Activated naive CD4-positive, alpha-beta T cell treated with anti-CD3 and anti-CD28 coated beads for 36 hours (primary cell): Measurements from ENCODE around the gene ZNF423. TPM values are rescaled to one million over a fixed set of nuclear protein-coding genes. Genes with fewer than 3 reads are reported as not detected.

ENCODE experiments used
- CTCF ChIA-PET: fragments of 350-600 bp; sonication (Branson Sonifier 250); formaldehyde crosslinking; loops from one replicate; lab custom pipeline; 2021; ENCODE audit warnings: antibody characterized with exemption; lab: Charles Lee
- DNase-seq: peaks from one replicate; pipeline ENCODE4 v3.0.0-alpha.2; 2020
- H3K27ac Mint-ChIP-seq: one replicate; pipeline ENCODE4 v1.8.0; 2021; ENCODE audit warnings: mild to moderate bottlenecking, mixed read lengths
- H3K27me3 Mint-ChIP-seq: one replicate; pipeline ENCODE4 v1.8.0; 2021; ENCODE audit warnings: low read depth, mixed read lengths
- H3K36me3 Mint-ChIP-seq: one replicate; pipeline ENCODE4 v1.8.0; 2021; ENCODE audit warnings: low read depth, mixed read lengths
- H3K4me1 Mint-ChIP-seq: one replicate; pipeline ENCODE4 v1.8.0; 2021; ENCODE audit warnings: low read depth, mixed read lengths
- H3K4me3 Mint-ChIP-seq: one replicate; pipeline ENCODE4 v1.8.0; 2021; ENCODE audit warnings: mild to moderate bottlenecking, moderate library complexity, mixed read lengths
- H3K9me3 Mint-ChIP-seq: one replicate; pipeline ENCODE4 v1.8.0; 2021; ENCODE audit warnings: mixed read lengths
- intact Hi-C: fragments of 100-400 bp; cut with micrococcal nuclease; formaldehyde crosslinking; loops from one replicate; pipeline ENCODE4 v1.15.1; 2023
- total RNA-seq, 2 experiments: library from RNA; stranded (reverse); gene quantifications; one replicate each; pipeline ENCODE4 v1.2.3, GENCODE V29; 2021

ZNF423 gene
- total RNA-seq, 2 experiments from 2014 or later = 0.05 TPM; not detected in 1

DNA sequence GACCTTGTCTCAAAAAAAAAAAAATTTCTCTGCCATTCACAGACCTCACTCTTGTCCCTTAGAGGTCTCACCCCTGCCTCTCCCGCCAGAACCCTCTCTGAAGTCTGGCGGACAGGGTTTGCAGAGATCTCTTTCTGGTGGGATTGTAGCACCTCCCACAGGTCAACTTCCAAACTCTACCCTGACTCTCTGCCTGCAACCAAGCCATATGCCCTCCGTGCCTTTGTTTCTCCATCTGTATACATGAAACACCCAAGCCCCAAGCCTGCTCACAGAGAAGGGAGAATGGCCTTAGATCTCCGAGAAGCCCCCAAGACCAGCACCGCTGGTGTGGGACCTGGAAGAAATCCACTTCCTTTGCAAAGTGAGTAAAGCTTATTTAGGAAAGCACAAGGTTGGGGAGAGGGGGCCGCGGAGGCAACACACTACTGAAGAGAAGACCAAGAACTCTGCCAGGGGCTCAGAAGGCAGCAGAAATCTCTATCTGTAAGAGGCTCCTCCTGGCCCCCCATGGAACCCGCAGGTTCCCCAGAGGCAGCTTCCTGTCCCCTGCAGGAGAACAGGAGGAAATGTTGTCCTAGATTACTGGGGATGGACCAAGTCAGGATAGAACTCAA is 262.4 kb downstream of the ZNF423 start:
- intact Hi-C loops = loop anchor here (1.0 to 5.0 kb wide), 5 partner anchors 66 to 185 kb away; no protein-coding TSS in a partner anchor
- peaks cover 15% of the 10 kb centered on the region for H3K4me1 Mint-ChIP-seq
- H3K4me3 Mint-ChIP-seq = no peak overlapping the region
- no peak for DNase-seq
- CTCF ChIA-PET = interaction anchor here (0.7 to 2.9 kb wide), 18 partner anchors 10 to 1315 kb away, joined by 3 to 14 read pairs (median 3); no protein-coding TSS in a partner anchor
- no peaks in the 10 kb centered on the region for H3K36me3 Mint-ChIP-seq
- no peaks in the 10 kb centered on the region for H3K27me3 Mint-ChIP-seq
- H3K9me3 Mint-ChIP-seq = no peaks in the 10 kb centered on the region
- no peak overlapping the region for H3K27ac Mint-ChIP-seq

DNA sequence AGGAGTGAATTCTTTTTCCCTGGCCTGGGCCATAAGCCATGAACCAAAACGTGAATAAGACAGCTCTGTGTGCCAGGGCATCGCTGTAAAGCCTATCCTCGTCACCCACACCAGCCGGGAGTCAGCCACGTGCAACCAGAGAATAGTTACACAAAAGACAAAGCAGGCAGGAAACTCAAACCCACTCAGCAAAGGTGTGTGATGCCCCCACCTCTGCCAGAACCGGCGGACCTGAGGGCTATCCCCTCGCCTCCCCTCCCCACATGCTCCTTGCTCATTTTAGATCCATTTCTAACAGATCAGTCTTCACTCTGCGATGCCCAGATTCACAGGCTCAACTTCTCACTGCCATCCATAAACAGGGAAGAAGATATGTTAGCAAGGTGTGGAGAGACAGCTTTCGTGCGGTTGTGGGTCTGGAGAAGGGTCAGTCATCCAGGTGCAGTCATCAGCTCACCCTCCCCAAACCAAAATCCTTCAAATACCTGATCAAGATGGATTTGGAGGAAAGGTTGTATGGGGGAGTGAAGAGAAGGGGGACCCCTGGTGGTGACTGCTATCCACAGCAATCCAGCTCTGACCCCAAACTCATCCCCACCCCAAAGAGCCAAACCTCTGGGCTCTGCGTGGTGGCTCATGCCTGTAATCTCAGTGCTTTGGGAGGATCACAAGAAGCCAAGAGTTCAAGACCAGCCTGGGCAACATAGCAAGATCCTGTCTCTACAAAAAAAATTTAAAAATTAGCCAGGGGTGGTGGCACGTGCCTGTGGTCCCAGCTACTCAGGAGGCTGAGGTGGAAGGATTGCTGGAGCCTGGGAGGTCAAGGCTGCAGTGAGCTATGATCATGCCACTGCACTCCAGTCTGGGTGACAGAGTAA is 263.1 kb downstream of the ZNF423 start:
- Mint-ChIP-seq H3K4me1 (peaks cover 15% of the 10 kb centered on the region), H3K27me3 (no peaks in the 10 kb centered on the region), H3K36me3 (no peaks in the 10 kb centered on the region), H3K9me3 (no peaks in the 10 kb centered on the region), H3K27ac (no peak overlapping the region), H3K4me3 (no peak overlapping the region)
- intact Hi-C loops = loop anchor here (1.0 to 5.0 kb wide), 5 partner anchors 65 to 184 kb away; no protein-coding TSS in a partner anchor
- CTCF ChIA-PET = interaction anchor here (0.6 to 2.9 kb wide), 23 partner anchors 9 to 292 kb away, joined by 3 to 14 read pairs (median 3); no protein-coding TSS in a partner anchor
- DNase-seq = peak; percentile 58

DNA sequence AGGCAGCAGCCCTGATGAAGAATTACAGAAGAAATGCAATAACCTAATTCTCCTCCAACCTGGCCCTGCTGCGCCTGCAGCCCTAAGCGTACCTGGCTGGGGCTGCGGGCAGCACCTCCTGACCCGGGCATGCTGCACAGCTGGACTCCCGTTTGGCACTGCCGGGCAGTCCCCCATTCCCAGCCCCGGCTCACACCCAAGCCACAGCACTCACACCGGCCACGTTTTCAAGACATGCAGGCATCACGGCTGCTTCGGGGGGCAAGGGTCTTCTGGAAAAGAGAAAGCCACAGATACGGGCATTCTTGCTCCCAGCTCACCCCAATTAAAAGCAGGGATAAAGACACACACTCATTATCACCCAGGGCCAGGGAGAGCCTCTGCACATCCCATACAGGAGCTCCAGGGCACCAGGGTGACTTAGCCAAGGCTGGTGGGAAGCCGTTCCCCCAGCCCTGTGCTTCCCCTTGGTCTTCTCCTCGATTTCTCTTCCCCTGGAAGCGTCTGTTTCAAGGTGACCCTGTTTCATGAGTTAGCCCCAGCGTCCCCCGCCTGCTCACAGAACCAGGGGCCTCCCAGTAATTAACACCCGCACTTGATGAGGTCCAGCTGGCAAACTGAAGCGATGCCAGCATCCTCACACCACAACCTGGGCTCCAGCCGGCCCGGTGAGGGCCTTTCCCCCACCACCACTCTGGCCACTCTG is 265.6 kb downstream of the ZNF423 start:
- Mint-ChIP-seq H3K36me3 (no peaks in the 10 kb centered on the region), H3K4me1 (peaks cover 9% of the 10 kb centered on the region), H3K9me3 (no peaks in the 10 kb centered on the region), H3K4me3 (no peak overlapping the region), H3K27ac (no peak overlapping the region), H3K27me3 (no peaks in the 10 kb centered on the region)
- CTCF ChIA-PET = no interaction called here
- no peak for DNase-seq
- intact Hi-C loops = loop anchor here (5.0 kb wide), 2 partner anchors 63 to 78 kb away; no protein-coding TSS in a partner anchor

DNA sequence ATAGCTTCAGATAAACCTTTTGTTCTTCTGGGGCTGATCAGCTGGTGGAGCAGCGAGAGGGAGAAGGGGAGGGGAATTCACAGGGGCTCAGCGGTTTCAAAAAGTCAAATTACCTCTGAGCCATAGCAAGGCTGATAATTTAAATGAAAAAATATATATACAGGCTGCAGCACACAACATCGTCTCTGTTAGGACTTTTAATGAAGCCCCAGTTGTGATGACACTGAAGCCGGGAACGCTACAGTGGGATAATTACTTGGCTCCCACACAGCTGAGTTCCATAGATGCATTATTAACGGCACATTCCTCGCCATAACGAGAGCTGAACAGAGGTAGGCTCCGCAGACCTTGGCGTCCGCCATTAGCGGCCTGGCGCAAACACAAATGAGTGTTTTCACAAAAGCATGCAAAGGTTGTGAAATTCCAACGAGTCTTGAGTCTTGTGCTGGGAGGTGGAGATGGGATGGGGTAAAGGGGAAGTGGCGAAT is 266.3 kb downstream of the ZNF423 start:
- no peak for DNase-seq
- H3K27ac Mint-ChIP-seq = no peak overlapping the region
- intact Hi-C loops = loop anchor here (5.0 kb wide), 2 partner anchors 62 to 77 kb away; no protein-coding TSS in a partner anchor
- no peaks in the 10 kb centered on the region for H3K27me3 Mint-ChIP-seq
- H3K36me3 Mint-ChIP-seq = no peaks in the 10 kb centered on the region
- no peak overlapping the region for H3K4me3 Mint-ChIP-seq
- CTCF ChIA-PET = interaction anchor here (0.8 kb wide), 1 partner anchor 179 kb away, joined by 3 read pairs; no protein-coding TSS in a partner anchor
- peaks cover 9% of the 10 kb centered on the region for H3K4me1 Mint-ChIP-seq
- no peaks in the 10 kb centered on the region for H3K9me3 Mint-ChIP-seq

DNA sequence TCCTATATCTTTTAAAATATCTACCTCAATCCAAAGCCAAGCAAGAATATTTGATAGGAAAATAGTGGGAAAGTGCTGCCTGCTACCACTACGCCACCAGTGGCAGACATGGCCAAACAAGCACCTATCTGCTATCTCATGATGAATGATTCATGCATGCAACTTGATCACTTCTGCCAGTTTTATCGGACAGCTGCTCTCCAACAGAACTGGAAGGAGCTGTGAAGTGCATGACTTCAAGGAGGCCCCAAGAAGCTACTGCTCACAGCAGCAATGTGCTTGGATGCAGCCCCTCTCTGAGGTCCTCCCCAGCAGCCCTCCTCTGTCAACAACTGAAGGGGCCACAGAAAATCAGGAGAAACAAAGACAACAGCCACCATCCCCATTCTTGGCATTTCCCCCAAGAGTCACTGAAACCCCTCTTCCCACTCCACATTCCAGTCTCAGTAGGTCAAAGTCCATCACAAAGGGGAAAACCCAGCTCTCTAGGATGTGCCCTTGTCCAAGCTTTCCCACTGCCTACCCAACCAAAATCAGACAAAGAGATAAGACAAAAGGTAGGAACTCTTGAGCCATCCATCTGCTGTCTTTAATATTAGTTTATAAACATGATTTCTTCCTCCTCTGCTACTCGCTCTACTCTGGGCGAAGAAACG is 267.1 kb downstream of the ZNF423 start:
- Mint-ChIP-seq H3K36me3 (no peaks in the 10 kb centered on the region), H3K27ac (no peak overlapping the region), H3K9me3 (no peaks in the 10 kb centered on the region), H3K4me1 (peaks cover 9% of the 10 kb centered on the region), H3K4me3 (no peak overlapping the region), H3K27me3 (no peaks in the 10 kb centered on the region)
- intact Hi-C loops = no loop called here
- no peak for DNase-seq
- CTCF ChIA-PET = interaction anchor here (0.8 to 1.6 kb wide), 2 partner anchors 178 to 181 kb away, joined by 3 to 4 read pairs; no protein-coding TSS in a partner anchor

DNA sequence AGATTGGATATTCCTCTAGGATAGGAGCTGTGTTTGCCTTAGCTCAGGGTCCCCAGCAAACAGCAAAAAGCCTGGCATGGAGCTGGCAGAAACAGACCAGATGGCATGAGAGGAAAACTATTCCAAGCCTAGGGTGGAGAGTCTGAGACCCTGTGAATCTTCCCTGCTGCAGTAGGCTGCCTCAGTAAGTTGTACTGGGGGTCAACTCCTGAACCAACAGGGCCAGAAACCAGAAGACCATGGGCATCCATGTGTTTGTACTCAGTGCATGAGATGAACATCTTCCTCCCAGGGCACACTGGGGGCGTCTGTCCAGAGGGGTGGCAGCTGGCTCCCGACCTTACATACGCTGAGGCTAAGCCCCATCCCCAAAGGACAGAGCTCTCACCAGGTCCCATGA is 267.9 kb downstream of the ZNF423 start:
- Mint-ChIP-seq H3K4me3 (no peak overlapping the region), H3K36me3 (no peaks in the 10 kb centered on the region), H3K27ac (no peak overlapping the region), H3K4me1 (peaks cover 9% of the 10 kb centered on the region), H3K9me3 (no peaks in the 10 kb centered on the region), H3K27me3 (no peaks in the 10 kb centered on the region)
- intact Hi-C loops = no loop called here
- DNase-seq = no peak
- CTCF ChIA-PET = interaction anchor here (1.6 kb wide), 1 partner anchor 180 kb away, joined by 4 read pairs; no protein-coding TSS in a partner anchor

DNA sequence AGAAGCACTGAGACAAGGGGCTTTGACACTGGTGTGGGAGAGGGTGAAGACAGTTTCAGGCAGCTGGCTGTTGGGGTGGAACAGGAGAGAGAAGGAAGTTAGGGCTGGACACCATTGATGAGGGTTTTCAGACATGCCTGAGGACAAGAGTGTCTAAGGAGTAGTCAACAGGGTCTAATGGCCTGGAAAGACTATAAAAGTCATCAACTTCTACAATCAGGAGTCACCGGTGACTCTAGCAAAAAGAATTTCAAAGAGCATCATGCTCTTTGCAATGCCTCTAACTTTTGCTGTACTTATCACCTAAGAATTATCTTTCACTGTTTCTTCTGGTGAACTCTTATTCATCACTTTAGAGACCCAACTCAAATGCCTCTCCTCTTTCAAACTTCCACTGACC is 268.4 kb downstream of the ZNF423 start:
- no peaks in the 10 kb centered on the region for H3K9me3 Mint-ChIP-seq
- no peaks in the 10 kb centered on the region for H3K36me3 Mint-ChIP-seq
- H3K4me3 Mint-ChIP-seq = no peak overlapping the region
- CTCF ChIA-PET = interaction anchor here (1.6 kb wide), 1 partner anchor 179 kb away, joined by 4 read pairs; no protein-coding TSS in a partner anchor
- no peaks in the 10 kb centered on the region for H3K27me3 Mint-ChIP-seq
- no peak overlapping the region for H3K27ac Mint-ChIP-seq
- peaks cover 4% of the 10 kb centered on the region for H3K4me1 Mint-ChIP-seq
- intact Hi-C loops = no loop called here
- no peak for DNase-seq

DNA sequence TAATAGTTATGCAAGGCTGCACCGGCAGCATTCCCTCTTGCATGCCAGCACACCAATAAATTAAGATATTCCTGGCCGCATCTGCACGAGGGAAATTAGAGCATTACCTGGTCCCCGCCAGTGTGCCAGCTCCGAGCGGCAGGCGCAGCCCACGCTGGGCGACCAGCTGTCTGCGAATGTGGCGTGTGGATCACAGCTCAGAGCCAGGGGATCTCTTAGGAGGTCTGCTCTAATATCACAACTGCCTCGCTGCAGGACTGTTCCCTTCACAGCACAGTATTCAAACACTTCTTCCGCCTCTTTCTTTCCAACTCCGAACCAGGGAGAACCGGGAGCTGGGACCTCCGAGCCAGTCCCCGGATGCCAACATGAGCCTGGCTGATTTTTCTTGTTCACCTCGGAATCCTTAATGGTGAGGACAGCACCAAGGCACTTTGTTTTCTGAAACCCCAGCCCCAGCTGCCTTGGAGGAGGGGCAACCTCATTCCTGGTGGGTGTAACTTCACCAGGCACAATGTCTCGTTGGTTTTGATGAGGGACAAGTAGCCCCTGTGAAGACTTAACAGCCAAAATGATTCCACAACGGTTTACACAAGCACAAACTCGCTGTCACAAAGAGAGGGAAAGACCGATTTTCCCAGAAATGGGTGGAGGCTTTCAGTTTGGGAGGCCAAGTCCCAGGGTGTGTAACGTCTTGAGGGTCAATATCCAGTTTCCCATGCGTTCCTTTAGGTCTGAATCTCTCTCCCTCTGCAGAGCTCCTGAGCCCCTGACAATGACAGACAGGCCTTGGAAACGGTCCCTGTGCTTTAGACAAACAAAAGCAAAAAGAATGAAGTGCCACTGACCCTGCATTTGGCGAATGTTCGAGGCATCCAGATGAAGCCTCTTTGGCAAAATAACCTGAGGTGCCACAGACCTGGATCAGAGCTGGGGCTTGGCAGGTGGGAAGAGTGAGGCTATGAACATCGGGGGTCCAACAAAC is 269.2 kb downstream of the ZNF423 start:
- CTCF ChIA-PET = no interaction called here
- intact Hi-C loops = no loop called here
- H3K36me3 Mint-ChIP-seq = no peaks in the 10 kb centered on the region
- no peaks in the 10 kb centered on the region for H3K27me3 Mint-ChIP-seq
- no peak overlapping the region for H3K4me3 Mint-ChIP-seq
- no peaks in the 10 kb centered on the region for H3K9me3 Mint-ChIP-seq
- no peak for DNase-seq
- H3K4me1 Mint-ChIP-seq = no peaks in the 10 kb centered on the region
- H3K27ac Mint-ChIP-seq = no peak overlapping the region

DNA sequence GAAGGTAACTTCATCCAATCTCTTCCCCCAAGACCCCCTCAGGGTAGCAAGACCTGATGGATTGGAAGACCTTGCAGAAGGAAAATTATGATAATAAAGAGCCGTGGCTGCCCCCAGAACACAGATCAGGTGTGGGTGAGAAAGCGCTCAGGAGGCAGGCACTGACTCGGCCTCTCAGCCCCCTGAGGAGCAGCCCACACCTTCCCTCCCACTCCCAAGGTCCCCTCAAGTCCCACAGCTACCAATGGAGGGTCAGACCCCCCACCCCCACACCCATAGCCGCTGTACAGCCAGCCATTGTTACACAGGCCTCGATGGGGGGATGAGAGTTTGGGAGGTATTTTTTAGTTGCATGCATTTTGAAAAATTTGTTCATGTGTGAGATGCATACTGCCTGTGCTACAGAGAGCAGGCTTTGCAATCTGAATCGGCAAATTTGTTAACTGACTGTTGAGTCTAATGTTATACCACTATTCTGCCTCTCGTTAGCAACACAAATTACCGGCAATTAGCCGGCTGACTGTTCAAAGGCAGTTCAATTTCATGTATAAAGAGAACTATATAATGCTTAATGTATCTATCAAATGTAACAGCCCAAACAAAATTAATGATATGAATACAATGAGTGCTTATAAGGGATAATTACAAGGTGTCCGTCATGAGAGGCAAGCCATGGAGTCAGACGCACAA is 270.6 kb downstream of the ZNF423 start:
- Mint-ChIP-seq H3K4me3 (no peak overlapping the region), H3K9me3 (no peaks in the 10 kb centered on the region), H3K4me1 (no peaks in the 10 kb centered on the region), H3K36me3 (no peaks in the 10 kb centered on the region), H3K27ac (no peak overlapping the region), H3K27me3 (no peaks in the 10 kb centered on the region)
- intact Hi-C loops = no loop called here
- no peak for DNase-seq
- CTCF ChIA-PET = no interaction called here

DNA sequence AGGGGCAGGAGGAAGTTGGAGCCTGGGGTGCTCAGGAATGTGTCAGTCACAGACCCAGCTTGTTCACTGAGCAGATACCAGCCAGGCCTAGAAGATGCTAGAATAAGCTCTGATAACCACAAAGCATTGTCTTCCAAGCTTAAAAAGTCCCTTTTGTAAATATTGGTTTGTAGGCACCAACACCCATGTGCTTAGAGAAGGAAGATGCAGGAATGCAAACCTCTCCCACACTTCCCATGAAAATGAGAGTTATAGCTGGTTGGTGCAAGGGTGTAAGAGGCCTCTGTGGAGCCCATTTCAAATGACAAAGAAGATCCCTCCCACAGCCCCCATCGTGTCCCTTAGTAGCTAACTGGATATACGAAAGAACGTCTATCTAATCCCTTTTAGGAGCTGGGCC is 272.0 kb downstream of the ZNF423 start:
- Mint-ChIP-seq H3K4me1 (no peaks in the 10 kb centered on the region), H3K4me3 (no peak overlapping the region), H3K9me3 (no peaks in the 10 kb centered on the region), H3K27ac (no peak overlapping the region), H3K27me3 (no peaks in the 10 kb centered on the region), H3K36me3 (no peaks in the 10 kb centered on the region)
- intact Hi-C loops = no loop called here
- CTCF ChIA-PET = interaction anchor here (0.9 to 1.8 kb wide), 2 partner anchors 9 to 176 kb away, joined by 3 to 10 read pairs; no protein-coding TSS in a partner anchor
- no peak for DNase-seq
